ENCODE measurements around the gene MARCHF7.

The MARCHF7 gene

GRCh38 chr2:159750873-159751272 is 38.6 kb downstream of the MARCHF7 start:
- no peak for DNase-seq (ENCODE audit: low read depth)
- no peak overlapping the region for H3K4me3 ChIP-seq (ENCODE audit: low read length)
- TF ChIP-seq, protein P1, sequence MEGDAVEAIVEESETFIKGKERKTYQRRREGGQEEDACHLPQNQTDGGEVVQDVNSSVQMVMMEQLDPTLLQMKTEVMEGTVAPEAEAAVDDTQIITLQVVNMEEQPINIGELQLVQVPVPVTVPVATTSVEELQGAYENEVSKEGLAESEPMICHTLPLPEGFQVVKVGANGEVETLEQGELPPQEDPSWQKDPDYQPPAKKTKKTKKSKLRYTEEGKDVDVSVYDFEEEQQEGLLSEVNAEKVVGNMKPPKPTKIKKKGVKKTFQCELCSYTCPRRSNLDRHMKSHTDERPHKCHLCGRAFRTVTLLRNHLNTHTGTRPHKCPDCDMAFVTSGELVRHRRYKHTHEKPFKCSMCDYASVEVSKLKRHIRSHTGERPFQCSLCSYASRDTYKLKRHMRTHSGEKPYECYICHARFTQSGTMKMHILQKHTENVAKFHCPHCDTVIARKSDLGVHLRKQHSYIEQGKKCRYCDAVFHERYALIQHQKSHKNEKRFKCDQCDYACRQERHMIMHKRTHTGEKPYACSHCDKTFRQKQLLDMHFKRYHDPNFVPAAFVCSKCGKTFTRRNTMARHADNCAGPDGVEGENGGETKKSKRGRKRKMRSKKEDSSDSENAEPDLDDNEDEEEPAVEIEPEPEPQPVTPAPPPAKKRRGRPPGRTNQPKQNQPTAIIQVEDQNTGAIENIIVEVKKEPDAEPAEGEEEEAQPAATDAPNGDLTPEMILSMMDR (IDR thresholded peaks at IDR 0.05; ENCODE audit: insufficient read depth, low read depth, low read length, missing control alignments): no peak

GRCh38 chr2:159753797-159754196 is 41.5 kb downstream of the MARCHF7 start:
- TF ChIP-seq, protein P1 (IDR thresholded peaks at IDR 0.05; ENCODE audit: insufficient read depth, low read depth, low read length, missing control alignments): no peak
- no peak for DNase-seq (ENCODE audit: low read depth)
- no peak overlapping the region for H3K4me3 ChIP-seq (ENCODE audit: low read length)

- DNase-seq (ENCODE audit: low read depth): no peak
- TF ChIP-seq, protein P1 (IDR thresholded peaks at IDR 0.05; ENCODE audit: insufficient read depth, low read depth, low read length, missing control alignments): no peak
- no peak overlapping the region for H3K4me3 ChIP-seq (ENCODE audit: low read length)
Measured at GRCh38 chr2:159755014-159755413, 42.7 kb downstream of the MARCHF7 start.

GRCh38 chr2:159755788-159756187 is 43.5 kb downstream of the MARCHF7 start:
- TF ChIP-seq, protein P1 (IDR thresholded peaks at IDR 0.05; ENCODE audit: insufficient read depth, low read depth, low read length, missing control alignments): peak; percentile 56
- DNase-seq (ENCODE audit: low read depth): peak; percentile 99
- H3K4me3 ChIP-seq (ENCODE audit: low read length): no peak overlapping the region

- DNase-seq (ENCODE audit: low read depth): no peak
- TF ChIP-seq, protein P1 (IDR thresholded peaks at IDR 0.05; ENCODE audit: insufficient read depth, low read depth, low read length, missing control alignments): no peak
- H3K4me3 ChIP-seq (ENCODE audit: low read length): no peak overlapping the region
Measured at GRCh38 chr2:159758239-159758638, 45.9 kb downstream of the MARCHF7 start.

GRCh38 chr2:159758686-159759085 is 46.4 kb downstream of the MARCHF7 start:
- no peak overlapping the region for H3K4me3 ChIP-seq (ENCODE audit: low read length)
- DNase-seq (ENCODE audit: low read depth): peak; percentile 64
- TF ChIP-seq, protein P1 (IDR thresholded peaks at IDR 0.05; ENCODE audit: insufficient read depth, low read depth, low read length, missing control alignments): no peak

- no peak overlapping the region for H3K4me3 ChIP-seq (ENCODE audit: low read length)
- TF ChIP-seq, protein P1 (IDR thresholded peaks at IDR 0.05; ENCODE audit: insufficient read depth, low read depth, low read length, missing control alignments): no peak
- no peak for DNase-seq (ENCODE audit: low read depth)
Measured at GRCh38 chr2:159759577-159759976, 47.3 kb downstream of the MARCHF7 start.

Data from epithelial cell of esophagus (primary cell).